OCI-LY7 (cell line): Measurements from ENCODE around the gene MYRIP. TPM values are rescaled to one million over a fixed set of nuclear protein-coding genes. Genes with fewer than 3 reads are reported as not detected.

ENCODE experiments used
- BruUV-seq: library from RNA; stranded (reverse); fragments of 400-500 nt; replicated peaks from 2 replicates; lab custom pipeline; 2021; lab: Mats Ljungman, UMichigan
- CTCF ChIA-PET: fragments of 300-600 bp; sonication (Branson Sonifier 250); formaldehyde crosslinking; loops from one replicate; lab custom pipeline; 2022; ENCODE audit warnings: antibody characterized with exemption; ENCODE audit not compliant: unreplicated experiment; lab: Charles Lee
- POLR2A ChIA-PET: fragments of 300-600 bp; sonication (Branson Sonifier 250); formaldehyde crosslinking; loops from one replicate; lab custom pipeline; 2022; ENCODE audit warnings: antibody characterized with exemption; lab: Charles Lee
- DNase-seq: peaks from one replicate; pipeline ENCODE4 v3.0.0-alpha.2; 2015; ENCODE audit warnings: low spot score
- H2AFZ ChIP-seq: fragments of 200-600 bp; sonication (generic), shearing (Covaris generic); 2 replicates; pipeline ENCODE4 v1.6.1; 2014; ENCODE audit warnings: mild to moderate bottlenecking, antibody characterized with exemption, low read length, moderate library complexity
- H3K27ac ChIP-seq: fragments of 200-600 bp; sonication (generic); 2 replicates; pipeline ENCODE4 v1.5.1; 2014; ENCODE audit warnings: mixed run types, low read depth, mild to moderate bottlenecking, moderate library complexity, low read length, inconsistent platforms; ENCODE audit not compliant: poor library complexity, severe bottlenecking
- H3K36me3 ChIP-seq: fragments of 200-600 bp; sonication (generic); 2 replicates; pipeline ENCODE4 v1.6.1; 2014; ENCODE audit warnings: mild to moderate bottlenecking, antibody characterized with exemption, low read length, moderate library complexity, mixed read lengths; ENCODE audit not compliant: insufficient read depth
- H3K4me1 ChIP-seq: fragments of 200-600 bp; sonication (generic); 2 replicates; pipeline ENCODE4 v1.5.1; 2014; ENCODE audit warnings: mild to moderate bottlenecking, low read length; ENCODE audit not compliant: insufficient read depth, poor library complexity, severe bottlenecking
- H3K4me2 ChIP-seq: fragments of 200-600 bp; sonication (generic); 2 replicates; pipeline ENCODE4 v1.6.1; 2014; ENCODE audit warnings: mild to moderate bottlenecking, low read length
- H3K4me3 ChIP-seq: fragments of 200-600 bp; sonication (generic); 2 replicates; pipeline ENCODE4 v1.5.1; 2014; ENCODE audit warnings: mild to moderate bottlenecking, low read depth, low read length; ENCODE audit not compliant: poor library complexity, severe bottlenecking
- H3K79me2 ChIP-seq: fragments of 200-600 bp; sonication (generic); 2 replicates; pipeline ENCODE4 v1.6.1; 2016; ENCODE audit warnings: low read depth, mild to moderate bottlenecking, low read length, moderate library complexity, mixed read lengths; ENCODE audit not compliant: insufficient read depth
- H3K9me2 ChIP-seq: fragments of 200-600 bp; sonication (generic); 2 replicates; pipeline ENCODE4 v1.6.1; 2016; ENCODE audit warnings: mild to moderate bottlenecking, low read length, mixed read lengths; ENCODE audit not compliant: insufficient read depth
- H3K9me3 ChIP-seq: fragments of 200-600 bp; sonication (generic); 2 replicates; pipeline ENCODE4 v1.6.1; 2014; ENCODE audit warnings: mild to moderate bottlenecking, mixed run types, low read length, mixed read lengths
- H4K20me1 ChIP-seq: fragments of 200-600 bp; sonication (generic); 2 replicates; pipeline ENCODE4 v1.6.1; 2014; ENCODE audit warnings: mild to moderate bottlenecking, antibody characterized with exemption, low read length, moderate library complexity, mixed read lengths; ENCODE audit not compliant: insufficient read depth
- CTCF ChIP-seq: fragments of 200-600 bp; sonication (generic); conservative IDR thresholded peaks from 2 replicates; pipeline ENCODE4 v1.5.1; 2014; ENCODE audit warnings: mild to moderate bottlenecking, antibody characterized with exemption, low read length, moderate library complexity, mixed read lengths
- EZH2phosphoT487 ChIP-seq: fragments of 200-600 bp; sonication (generic); IDR thresholded peaks from 2 replicates; pipeline ENCODE4 v1.6.1; 2018; ENCODE audit warnings: low read depth, borderline replicate concordance, mild to moderate bottlenecking, mixed run types, antibody characterized with exemption, low read length, moderate library complexity, mixed read lengths
- intact Hi-C: fragments of 100-400 bp; cut with micrococcal nuclease; formaldehyde crosslinking; loops from one replicate; pipeline ENCODE4 v1.10.0; 2022; ENCODE audit not compliant: unreplicated experiment
- total RNA-seq, 2 experiments: library from RNA; depleted of rRNA in 1 of 2; stranded (reverse); fragments of >200 nt in 1 of 2; shearing (Covaris generic) in 1 of 2; gene quantifications; 2 replicates each; pipeline ENCODE4 v1.2.3, GENCODE V29; 2014 to 2022

Gene MYRIP
- total RNA-seq, 2 experiments from 2014 or later = not detected

GRCh38 chr3:39808467-39809180 is 785 bp upstream of the MYRIP start:
- no peak for DNase-seq
- no peak overlapping the region for H3K4me2 ChIP-seq
- no TSS peak for BruUV-seq
- H4K20me1 ChIP-seq = no peaks in the 10 kb centered on the region
- intact Hi-C loops = no loop called here
- no peak overlapping the region for H3K27ac ChIP-seq
- H3K36me3 ChIP-seq = no peaks in the 10 kb centered on the region
- ChIA-PET POLR2A (no interaction called here), CTCF (no interaction called here)
- no peaks in the 10 kb centered on the region for H3K4me1 ChIP-seq
- H3K9me3 ChIP-seq = peaks cover 4% of the 10 kb centered on the region
- H3K4me3 ChIP-seq = no peak overlapping the region
- H3K9me2 ChIP-seq = no peaks in the 10 kb centered on the region
- no peak for TF ChIP-seq EZH2phosphoT487
- no peak for TF ChIP-seq CTCF
- no peaks in the 10 kb centered on the region for H3K79me2 ChIP-seq
- H2AFZ ChIP-seq = no peak overlapping the region

GRCh38 chr3:39809995-39810595 is 686 bp downstream of the MYRIP start:
- intact Hi-C loops = no loop called here
- no peak overlapping the region for H3K4me3 ChIP-seq

GRCh38 chr3:39810647-39811161 is 1.3 kb downstream of the MYRIP start:
- DNase-seq = no peak
- Histone ChIP-seq H3K79me2 (no peaks in the 10 kb centered on the region), H3K4me1 (no peaks in the 10 kb centered on the region), H3K9me3 (no peaks in the 10 kb centered on the region), H2AFZ (no peak overlapping the region), H3K36me3 (no peaks in the 10 kb centered on the region), H3K9me2 (no peaks in the 10 kb centered on the region; the same call in 1 of the 2 replicates), H4K20me1 (no peaks in the 10 kb centered on the region), H3K4me3 (no peak overlapping the region), H3K27ac (no peak overlapping the region), H3K4me2 (no peak overlapping the region)
- ChIA-PET POLR2A (no interaction called here), CTCF (no interaction called here)
- intact Hi-C loops = no loop called here
- no peak for TF ChIP-seq CTCF
- no peak for TF ChIP-seq EZH2phosphoT487
- BruUV-seq = no TSS peak

More at GRCh38 chr3:39809995-39810595, 686 bp downstream of the MYRIP start:
- Histone ChIP-seq H3K4me2 (no peak overlapping the region), H4K20me1 (no peaks in the 10 kb centered on the region), H3K4me1 (no peaks in the 10 kb centered on the region), H2AFZ (no peak overlapping the region), H3K9me3 (no peaks in the 10 kb centered on the region), H3K27ac (no peak overlapping the region), H3K36me3 (no peaks in the 10 kb centered on the region), H3K9me2 (no peaks in the 10 kb centered on the region; the same call in 1 of the 2 replicates), H3K79me2 (no peaks in the 10 kb centered on the region)
- BruUV-seq = no TSS peak
- TF ChIP-seq EZH2phosphoT487 = no peak
- ChIA-PET POLR2A (no interaction called here), CTCF (no interaction called here)
- DNase-seq = no peak
